ENCODE measurements around the gene PLXNA4. TPM values are rescaled to one million over a fixed set of nuclear protein-coding genes. Genes with fewer than 3 reads are reported as not detected.

The PLXNA4 gene
- polyA plus RNA-seq, 4 donors: 10.5 to 15.5 (median 12.5) TPM

- no peak for DNase-seq (ENCODE audit: low read depth in 4 of 4, low spot score in 2 of 4)
These were observed 437.5 kb downstream of the PLXNA4 start for GRCh38 chr7:132138817-132139216.

- DNase-seq (ENCODE audit: low read depth in 4 of 4, low spot score in 2 of 4): no peak
These were observed 438.6 kb downstream of the PLXNA4 start for GRCh38 chr7:132137681-132138080.

GRCh38 chr7:132135746-132136385, 440.4 kb downstream of the PLXNA4 start:
- DNase-seq (ENCODE audit: low read depth in 4 of 4, low spot score in 2 of 4): no peak

GRCh38 chr7:132134814-132135445, 441.3 kb downstream of the PLXNA4 start:
- DNase-seq (ENCODE audit: low read depth in 4 of 4, low spot score in 2 of 4): no peak

GRCh38 chr7:132133501-132133900, 442.8 kb downstream of the PLXNA4 start:
- no peak for DNase-seq (ENCODE audit: low read depth in 4 of 4, low spot score in 2 of 4)

- DNase-seq (ENCODE audit: low read depth in 4 of 4, low spot score in 2 of 4): no peak
These were observed 445.1 kb downstream of the PLXNA4 start for GRCh38 chr7:132131196-132131595.

GRCh38 chr7:132130497-132130896, 445.8 kb downstream of the PLXNA4 start:
- DNase-seq (ENCODE audit: low read depth in 4 of 4, low spot score in 2 of 4): no peak

- no peak for DNase-seq (ENCODE audit: low read depth in 4 of 4, low spot score in 2 of 4)
These were observed 450.2 kb downstream of the PLXNA4 start for GRCh38 chr7:132125872-132126595.

- no peak for DNase-seq (ENCODE audit: low read depth in 4 of 4, low spot score in 2 of 4)
These were observed 451.2 kb downstream of the PLXNA4 start for GRCh38 chr7:132125096-132125495.

GRCh38 chr7:132124575-132124974, 451.7 kb downstream of the PLXNA4 start:
- DNase-seq (ENCODE audit: low read depth in 4 of 4, low spot score in 2 of 4): no peak

- DNase-seq (ENCODE audit: low read depth in 4 of 4, low spot score in 2 of 4): no peak
These were observed 452.5 kb downstream of the PLXNA4 start for GRCh38 chr7:132123773-132124172.

- DNase-seq (ENCODE audit: low read depth in 4 of 4, low spot score in 2 of 4): no peak
These were observed 453.4 kb downstream of the PLXNA4 start for GRCh38 chr7:132122901-132123300.

GRCh38 chr7:132121987-132122386, 454.3 kb downstream of the PLXNA4 start:
- DNase-seq (ENCODE audit: low read depth in 4 of 4, low spot score in 2 of 4): no peak

GRCh38 chr7:132118641-132119040, 457.6 kb downstream of the PLXNA4 start:
- DNase-seq (ENCODE audit: low read depth in 4 of 4, low spot score in 2 of 4): no peak

- no peak for DNase-seq (ENCODE audit: low read depth in 4 of 4, low spot score in 2 of 4)
These were observed 458.6 kb downstream of the PLXNA4 start for GRCh38 chr7:132117636-132118035.

- DNase-seq (ENCODE audit: low read depth in 4 of 4, low spot score in 2 of 4): no peak
These were observed 459.1 kb downstream of the PLXNA4 start for GRCh38 chr7:132117181-132117580.

GRCh38 chr7:132116369-132116768, 459.9 kb downstream of the PLXNA4 start:
- no peak for DNase-seq (ENCODE audit: low read depth in 4 of 4, low spot score in 2 of 4)

- no peak for DNase-seq (ENCODE audit: low read depth in 4 of 4, low spot score in 2 of 4)
These were observed 460.5 kb downstream of the PLXNA4 start for GRCh38 chr7:132115758-132116157.

- no peak for DNase-seq (ENCODE audit: low read depth in 4 of 4, low spot score in 2 of 4)
These were observed 461.2 kb downstream of the PLXNA4 start for GRCh38 chr7:132115028-132115427.

GRCh38 chr7:132114411-132114810, 461.9 kb downstream of the PLXNA4 start:
- DNase-seq (ENCODE audit: low read depth in 4 of 4, low spot score in 2 of 4): no peak

- peak; percentile 28 to 62 (median 44) for DNase-seq (ENCODE audit: low read depth in 4 of 4, low spot score in 2 of 4)
These were observed 462.5 kb downstream of the PLXNA4 start for GRCh38 chr7:132113536-132114371.
